ENCODE results near the gene ZSCAN22.
"Not testable (repeated sequence)": the region's sequence is repeated elsewhere in the genome, so short reads cannot be mapped to it uniquely, and the experiment has no call there.

The ZSCAN22 gene

DNA sequence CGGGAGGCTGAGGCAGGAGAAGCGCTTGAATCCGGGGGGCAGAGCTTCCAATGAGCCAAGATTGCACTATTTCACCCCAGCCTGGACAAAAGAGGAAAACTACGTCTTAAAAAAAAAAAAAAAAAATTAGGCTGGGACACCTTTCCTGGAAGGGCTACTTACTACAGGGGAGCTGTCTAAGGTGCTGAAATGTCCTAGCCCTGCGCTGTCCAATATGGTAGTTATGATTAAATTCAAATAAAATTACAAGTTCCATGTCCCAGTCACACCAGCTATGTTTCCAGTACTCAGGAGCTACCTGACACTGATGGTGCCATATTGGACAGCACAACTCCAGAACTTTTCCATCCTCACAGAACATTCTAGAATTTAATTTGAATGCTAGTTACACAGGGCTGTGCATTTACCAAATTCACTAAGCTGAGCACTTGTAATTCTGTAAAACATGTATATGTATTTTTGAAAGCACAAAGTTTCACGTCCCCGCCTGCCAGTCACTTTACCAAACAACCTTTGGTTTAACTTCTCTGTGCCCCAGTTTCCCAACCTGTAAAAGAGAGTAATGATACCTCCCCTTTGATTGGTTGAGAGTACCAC is 9.2 kb upstream of the ZSCAN22 start:
- DNase-seq (ENCODE audit: low read depth in 2 of 2): no peak

- no peak for DNase-seq (ENCODE audit: low read depth in 2 of 2)
These were observed 8.5 kb upstream of the ZSCAN22 start for GRCh38 chr19:58318297-58318696.

- DNase-seq (ENCODE audit: low read depth in 2 of 2): no peak
These were observed 7.6 kb upstream of the ZSCAN22 start for GRCh38 chr19:58319241-58319640.

- DNase-seq (ENCODE audit: low read depth in 2 of 2): no peak
These were observed 1.3 kb upstream of the ZSCAN22 start for GRCh38 chr19:58325311-58326022.

DNA sequence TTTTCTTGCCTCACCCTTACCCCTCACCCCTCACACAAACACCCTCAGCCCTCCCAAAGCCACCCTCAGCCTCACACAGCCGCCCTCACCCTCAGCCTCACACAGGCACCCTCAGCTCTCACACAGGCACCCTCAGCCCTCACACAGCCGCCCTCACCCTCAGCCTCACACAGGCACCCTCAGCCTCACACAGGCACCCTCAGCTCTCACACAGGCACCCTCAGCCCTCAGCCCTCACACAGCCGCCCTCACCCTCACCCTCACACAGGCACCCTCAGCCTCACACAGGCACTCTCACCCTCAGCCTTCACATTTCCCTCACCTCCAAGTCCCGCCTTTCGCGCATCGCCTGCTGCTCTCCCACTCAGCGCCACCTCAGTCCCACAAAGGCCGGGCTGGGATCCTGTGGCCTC is 287 bp upstream of the ZSCAN22 start:
- no peak for DNase-seq (ENCODE audit: low read depth in 2 of 2)

DNA sequence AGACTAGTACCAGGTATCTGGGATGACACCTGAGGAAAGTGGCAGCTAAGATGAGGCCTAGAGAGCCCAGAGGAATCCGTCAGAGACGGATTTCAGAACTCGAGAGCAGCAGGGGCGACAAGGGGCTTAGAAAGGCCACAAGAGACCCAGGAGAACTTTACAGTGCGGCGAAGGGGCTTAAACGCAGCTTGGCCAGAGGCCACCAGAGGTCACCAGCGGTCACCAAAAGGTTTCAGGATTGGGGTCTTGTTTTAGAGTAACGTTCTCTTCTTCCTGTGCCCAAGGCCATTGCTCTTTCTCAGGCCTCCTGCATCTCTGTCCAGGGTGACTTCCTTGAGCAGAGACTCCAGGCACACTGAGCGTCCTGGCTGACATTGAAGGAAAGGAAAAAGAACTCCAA is 2.2 kb downstream of the ZSCAN22 start:
- DNase-seq (ENCODE audit: low read depth in 2 of 2): no peak

- no peak for DNase-seq (ENCODE audit: low read depth in 2 of 2)
These were observed 3.7 kb downstream of the ZSCAN22 start for GRCh38 chr19:58330458-58330857.

DNA sequence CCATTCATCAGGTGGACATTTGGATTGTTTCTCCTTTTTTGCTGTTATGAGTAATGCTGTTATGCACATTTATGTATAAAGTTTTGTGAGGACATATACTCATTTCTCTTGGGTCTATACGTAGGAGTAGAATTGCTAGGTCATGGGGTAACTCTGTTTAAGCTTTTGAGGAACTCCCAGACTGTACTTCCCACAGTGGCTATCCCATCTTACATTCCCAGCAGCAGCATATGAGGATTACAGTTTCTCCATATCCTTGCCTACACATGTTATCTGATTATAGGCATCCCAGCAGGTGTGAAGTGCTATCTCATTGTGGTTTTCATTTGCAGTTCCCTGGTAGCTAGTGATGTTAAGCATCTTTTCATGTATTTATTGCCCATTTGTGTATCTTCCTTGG is 5.9 kb downstream of the ZSCAN22 start:
- no peak for DNase-seq (ENCODE audit: low read depth in 2 of 2)

GRCh38 chr19:58334691-58335249 is 8.0 kb downstream of the ZSCAN22 start:
- no peak for DNase-seq (ENCODE audit: low read depth in 2 of 2)

GRCh38 chr19:58335630-58336029 is 8.8 kb downstream of the ZSCAN22 start:
- no peak for DNase-seq (ENCODE audit: low read depth in 2 of 2)

DNA sequence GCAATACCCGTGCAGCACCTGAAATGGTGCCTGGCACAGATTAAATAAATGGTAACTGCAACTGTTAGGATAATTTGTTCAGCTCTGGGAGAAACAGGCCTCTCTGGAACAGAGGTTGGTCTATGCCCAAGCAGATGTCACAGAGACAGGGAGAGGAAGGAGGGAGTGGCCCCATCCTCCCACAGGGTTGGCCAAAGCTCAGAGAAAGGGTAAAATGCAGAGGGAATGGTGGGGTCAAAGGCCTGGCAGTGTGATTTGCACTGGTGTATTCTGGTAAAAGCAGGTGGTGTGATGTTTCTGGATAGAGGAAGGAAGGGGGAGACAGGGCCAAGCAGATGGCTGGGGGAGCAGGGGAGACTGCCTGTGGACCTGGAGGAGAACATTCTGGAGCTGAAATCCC is 9.4 kb downstream of the ZSCAN22 start:
- no peak for DNase-seq (ENCODE audit: low read depth in 2 of 2)

DNA sequence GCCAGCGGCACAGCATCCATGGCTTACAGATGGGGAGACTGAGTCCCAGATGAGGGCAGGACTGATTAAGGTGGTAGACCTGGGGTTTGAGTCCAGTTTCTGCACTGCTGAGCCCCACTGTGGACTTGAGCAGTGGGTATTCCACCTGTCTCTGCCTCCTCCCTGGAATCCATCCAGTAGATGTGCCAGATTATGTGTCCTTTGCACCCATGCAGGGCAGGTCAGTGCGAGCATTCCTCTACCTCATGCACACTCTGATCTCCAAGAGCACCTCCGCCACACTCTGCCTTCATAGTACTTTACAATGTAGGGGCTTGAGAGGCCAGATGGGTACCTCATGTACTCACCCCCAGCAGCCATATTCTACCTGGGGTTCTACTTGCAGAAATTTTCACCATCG is 10.0 kb downstream of the ZSCAN22 start:
- DNase-seq (ENCODE audit: low read depth in 2 of 2): no peak

GRCh38 chr19:58338336-58338735 is 11.5 kb downstream of the ZSCAN22 start:
- DNase-seq (ENCODE audit: low read depth in 2 of 2): no peak

DNA sequence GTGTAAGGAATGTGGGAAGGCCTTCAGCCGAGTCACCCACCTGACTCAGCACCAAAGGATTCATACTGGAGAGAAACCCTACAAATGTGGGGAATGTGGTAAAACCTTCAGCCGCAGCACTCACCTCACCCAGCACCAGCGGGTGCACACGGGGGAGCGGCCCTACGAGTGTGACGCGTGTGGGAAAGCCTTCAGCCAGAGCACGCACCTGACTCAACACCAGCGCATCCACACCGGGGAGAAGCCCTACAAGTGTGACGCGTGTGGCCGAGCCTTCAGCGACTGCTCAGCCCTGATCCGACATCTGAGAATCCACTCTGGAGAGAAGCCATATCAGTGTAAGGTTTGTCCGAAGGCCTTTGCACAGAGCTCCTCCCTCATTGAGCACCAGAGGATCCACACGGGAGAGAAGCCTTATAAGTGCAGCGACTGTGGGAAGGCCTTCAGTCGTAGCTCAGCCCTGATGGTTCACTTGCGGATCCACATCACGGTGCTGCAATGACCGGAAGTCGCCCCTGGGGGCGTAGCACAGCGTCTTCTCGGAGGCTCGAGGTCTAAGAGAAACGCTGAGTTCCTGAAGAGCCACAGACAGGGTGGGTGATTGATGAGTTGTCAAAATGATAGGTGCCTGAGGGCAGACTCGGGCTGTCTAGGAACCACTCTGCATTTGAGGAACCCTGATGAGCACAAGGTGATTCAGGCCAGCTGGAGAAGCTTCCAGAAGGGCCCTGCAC is 12.2 kb downstream of the ZSCAN22 start:
- DNase-seq (ENCODE audit: low read depth in 2 of 2): no peak

DNA sequence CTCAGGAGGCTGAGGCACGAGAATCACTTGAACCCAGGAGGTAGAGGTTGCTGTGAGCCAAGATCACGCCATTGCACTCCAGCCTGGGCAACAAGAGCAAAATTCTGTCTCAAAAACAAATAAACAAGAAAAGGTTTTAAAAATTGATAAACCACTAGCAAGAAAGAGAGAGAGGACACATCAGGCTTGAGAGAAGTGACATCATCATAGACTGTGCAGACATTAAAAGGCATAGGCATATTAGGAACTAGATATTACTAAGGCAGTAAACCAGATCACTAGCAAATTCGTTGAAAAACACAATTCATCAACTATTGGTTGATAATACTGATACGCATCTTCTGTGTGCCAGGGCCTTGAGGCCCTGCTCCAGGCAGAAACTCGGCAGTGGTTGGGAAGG is 18.8 kb downstream of the ZSCAN22 start:
- DNase-seq (ENCODE audit: low read depth in 2 of 2): no peak

- peak; percentile 29 to 33 for DNase-seq (ENCODE audit: low read depth in 2 of 2)
These were observed 20.5 kb downstream of the ZSCAN22 start for GRCh38 chr19:58346961-58347929.

GRCh38 chr19:58348080-58348479 is 21.3 kb downstream of the ZSCAN22 start:
- not testable (repeated sequence) for DNase-seq (ENCODE audit: low read depth in 2 of 2)

DNA sequence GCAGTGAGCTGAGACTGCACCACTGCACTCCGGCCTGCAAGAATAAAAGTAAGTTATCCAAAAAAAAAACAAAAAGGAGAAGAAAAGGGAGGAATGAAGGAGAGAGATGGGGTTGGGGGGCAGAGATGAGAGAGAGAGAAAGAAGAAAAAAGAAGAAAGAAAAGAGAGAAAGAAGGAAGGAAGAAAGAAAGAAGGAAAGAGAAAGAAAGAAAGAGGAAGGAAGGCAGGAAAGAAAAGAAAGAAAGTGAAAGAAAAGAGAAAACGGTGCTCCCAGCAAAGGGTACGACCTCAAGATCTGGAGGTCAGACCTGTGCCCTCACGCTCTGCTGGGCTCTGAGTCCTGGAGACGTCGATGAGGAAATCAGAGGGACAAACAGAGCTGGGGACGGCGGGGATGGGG is 22.8 kb downstream of the ZSCAN22 start:
- DNase-seq (ENCODE audit: low read depth in 2 of 2): no peak

DNA sequence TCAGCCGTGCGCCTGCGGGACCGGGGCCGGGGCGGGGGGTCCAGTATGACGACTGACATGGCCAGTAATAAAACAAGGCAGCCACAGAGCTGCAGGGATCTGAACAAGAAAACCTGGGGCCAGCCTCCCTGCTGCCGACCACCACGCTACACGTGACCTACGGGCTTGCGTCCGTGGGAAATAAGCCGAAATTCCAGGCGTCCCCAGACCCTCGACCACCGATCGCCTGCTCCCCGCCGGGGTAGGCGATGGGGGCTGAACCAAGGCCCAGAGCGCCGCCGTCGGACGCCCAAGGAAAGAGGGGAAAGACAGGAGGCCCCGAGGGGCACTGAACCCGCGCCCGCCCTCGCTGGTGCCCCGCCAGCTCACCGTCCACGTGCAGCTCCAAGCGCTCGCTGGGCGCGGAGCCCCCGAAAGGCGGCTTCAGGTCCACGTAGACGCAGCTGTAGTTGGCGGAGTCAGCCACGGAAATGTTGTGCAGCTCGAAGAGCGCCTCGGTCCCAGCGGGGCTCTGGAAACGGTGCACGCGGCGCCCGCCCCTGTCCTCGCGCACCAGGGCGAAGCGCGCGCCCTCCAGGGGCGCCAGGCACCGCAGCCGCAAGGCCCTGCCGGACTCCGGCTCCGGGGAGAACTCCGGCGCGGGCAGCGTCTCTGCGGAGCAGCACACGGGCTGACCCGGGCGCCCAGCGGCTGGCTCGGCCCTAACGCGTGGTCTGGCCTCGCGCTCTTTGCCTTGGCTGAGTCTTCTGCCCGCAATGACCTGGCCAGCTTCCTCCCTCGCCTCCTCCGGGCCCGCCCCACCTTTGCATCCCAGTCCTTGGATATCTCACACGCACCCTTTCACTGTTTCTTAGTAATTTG is 23.4 kb downstream of the ZSCAN22 start:
- DNase-seq (ENCODE audit: low read depth in 2 of 2): no peak

- DNase-seq (ENCODE audit: low read depth in 2 of 2): no peak
These were observed 24.2 kb downstream of the ZSCAN22 start for GRCh38 chr19:58350871-58351557.
